ENCODE measurements around the gene GFOD2.

GRCh38 chr16:67656344-67657016, 62.6 kb downstream of the GFOD2 start:
- TF ChIP-seq CTCF (IDR thresholded peaks at IDR 0.05; ENCODE audit: low read depth, low read length) (no peak), EZH2phosphoT487 (IDR thresholded peaks at IDR 0.05; ENCODE audit: low read depth) (no peak)

Measured in OCI-LY3 (cell line).